GM19395 (cell line): ENCODE results near the gene COL18A1.

ENCODE experiments used
- ATAC-seq: cut with Tn5 transposase; IDR thresholded peaks from one replicate; pipeline ENCODE4 v1.9.1; 2021; ENCODE audit warnings: mild to moderate bottlenecking, moderate library complexity; ENCODE audit not compliant: unreplicated experiment

Gene COL18A1

GRCh38 chr21:45452696-45453307 lies 47.8 kb downstream of the COL18A1 start:
- ATAC-seq = no peak

DNA sequence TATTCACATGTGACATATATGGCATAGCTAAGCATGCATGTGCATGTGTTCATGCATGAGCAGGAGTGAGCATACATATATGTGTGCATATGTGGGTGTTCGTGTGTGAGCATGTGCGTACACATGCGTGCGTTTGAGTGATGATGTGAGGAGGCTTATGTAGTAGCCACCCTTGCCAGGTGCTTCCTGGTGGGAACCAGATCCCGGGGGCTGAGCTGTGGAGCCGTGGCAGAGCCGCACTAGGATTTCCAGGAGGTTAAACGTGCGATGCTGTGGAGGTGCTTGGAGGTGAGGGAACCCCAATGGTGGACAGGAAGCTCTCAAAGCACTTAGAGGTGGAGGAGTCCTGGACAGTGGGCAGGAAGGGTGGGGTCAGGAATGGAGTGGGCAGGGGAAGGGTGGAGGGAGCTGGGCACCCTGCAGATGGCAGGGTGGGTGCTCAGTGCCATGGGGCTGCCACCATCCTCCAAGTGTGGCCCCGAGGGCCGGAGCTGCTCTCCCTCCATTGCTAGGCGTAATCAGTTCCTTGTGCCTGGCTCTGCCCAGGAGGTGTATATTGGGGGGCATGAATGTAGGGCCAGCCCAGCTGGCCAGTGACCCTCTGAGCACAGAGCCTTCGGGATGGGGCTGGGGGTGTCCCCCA lies 48.5 kb downstream of the COL18A1 start:
- ATAC-seq = no peak

DNA sequence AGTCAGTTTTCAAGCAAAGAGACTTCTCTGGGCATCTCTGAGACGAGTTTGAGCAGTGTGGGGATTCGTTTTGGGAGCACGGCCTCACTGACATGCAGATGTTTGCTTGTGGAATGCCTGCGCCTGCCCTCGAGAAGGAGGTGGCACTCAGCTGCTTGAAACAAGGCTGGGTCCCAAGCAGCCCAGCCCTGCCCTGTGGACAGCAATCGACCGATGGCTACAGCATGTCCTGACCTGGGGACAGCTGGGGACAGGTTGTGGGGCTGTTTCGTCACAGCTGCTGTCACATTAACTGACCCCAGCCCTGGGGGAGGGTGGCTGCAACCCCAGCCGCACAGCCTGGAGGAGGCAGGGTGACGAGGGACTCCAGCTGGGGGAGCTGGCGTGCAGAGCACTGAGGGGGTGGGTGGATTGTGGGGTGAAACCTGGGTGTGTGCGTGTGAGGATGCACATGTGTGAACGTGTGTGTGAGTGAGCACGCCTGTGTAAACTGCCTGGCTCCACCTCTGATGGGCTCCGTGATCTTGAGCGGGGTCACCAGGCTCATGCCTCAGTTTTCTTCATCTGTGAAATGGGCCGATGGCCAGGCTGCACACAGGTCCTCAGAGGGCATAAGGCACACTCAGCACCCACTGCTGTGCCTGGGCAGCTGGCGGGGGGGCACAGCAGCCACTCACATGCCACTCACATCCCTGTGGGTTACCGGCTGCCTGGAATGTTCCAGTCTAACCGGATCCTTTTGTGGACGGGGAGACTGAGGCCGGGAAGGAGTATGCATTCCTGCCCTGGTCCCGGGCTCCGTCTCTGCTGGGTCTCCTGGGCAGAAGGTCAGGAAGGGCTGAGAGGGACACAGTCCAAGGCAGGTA lies 49.3 kb downstream of the COL18A1 start:
- no peak for ATAC-seq

DNA sequence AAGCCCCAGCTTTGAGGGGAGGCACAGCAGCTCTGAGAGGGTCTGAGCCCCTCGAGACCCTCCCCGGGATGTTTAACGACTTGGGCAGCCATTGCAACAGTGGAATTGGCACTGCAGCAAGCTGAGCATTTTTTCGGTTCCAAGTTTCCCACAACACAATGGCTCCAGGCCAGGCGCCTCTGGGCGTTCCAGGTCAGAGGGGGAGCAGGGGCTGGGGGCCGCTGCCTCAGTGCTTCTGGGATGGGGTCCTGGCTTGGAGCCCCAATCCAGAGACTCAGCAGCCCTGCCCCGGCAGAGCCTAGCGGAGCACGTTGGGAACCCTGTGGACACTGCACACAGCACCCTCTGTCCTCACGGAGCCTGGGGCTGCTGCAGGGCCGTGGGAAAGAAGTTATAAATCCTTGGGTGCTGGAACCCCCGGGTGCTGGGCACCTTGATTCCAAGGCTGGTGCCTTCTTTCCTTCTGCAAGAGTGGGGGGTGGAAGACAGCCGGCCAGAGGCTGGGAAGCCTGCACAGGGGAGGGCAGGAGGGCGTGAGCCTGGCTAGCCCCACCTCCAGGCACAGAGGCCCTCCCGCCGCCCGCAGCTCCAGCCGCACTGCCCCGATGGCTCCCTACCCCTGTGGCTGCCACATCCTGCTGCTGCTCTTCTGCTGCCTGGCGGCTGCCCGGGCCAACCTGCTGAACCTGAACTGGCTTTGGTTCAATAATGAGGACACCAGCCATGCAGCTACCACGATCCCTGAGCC lies 50.1 kb downstream of the COL18A1 start:
- ATAC-seq = no peak

DNA sequence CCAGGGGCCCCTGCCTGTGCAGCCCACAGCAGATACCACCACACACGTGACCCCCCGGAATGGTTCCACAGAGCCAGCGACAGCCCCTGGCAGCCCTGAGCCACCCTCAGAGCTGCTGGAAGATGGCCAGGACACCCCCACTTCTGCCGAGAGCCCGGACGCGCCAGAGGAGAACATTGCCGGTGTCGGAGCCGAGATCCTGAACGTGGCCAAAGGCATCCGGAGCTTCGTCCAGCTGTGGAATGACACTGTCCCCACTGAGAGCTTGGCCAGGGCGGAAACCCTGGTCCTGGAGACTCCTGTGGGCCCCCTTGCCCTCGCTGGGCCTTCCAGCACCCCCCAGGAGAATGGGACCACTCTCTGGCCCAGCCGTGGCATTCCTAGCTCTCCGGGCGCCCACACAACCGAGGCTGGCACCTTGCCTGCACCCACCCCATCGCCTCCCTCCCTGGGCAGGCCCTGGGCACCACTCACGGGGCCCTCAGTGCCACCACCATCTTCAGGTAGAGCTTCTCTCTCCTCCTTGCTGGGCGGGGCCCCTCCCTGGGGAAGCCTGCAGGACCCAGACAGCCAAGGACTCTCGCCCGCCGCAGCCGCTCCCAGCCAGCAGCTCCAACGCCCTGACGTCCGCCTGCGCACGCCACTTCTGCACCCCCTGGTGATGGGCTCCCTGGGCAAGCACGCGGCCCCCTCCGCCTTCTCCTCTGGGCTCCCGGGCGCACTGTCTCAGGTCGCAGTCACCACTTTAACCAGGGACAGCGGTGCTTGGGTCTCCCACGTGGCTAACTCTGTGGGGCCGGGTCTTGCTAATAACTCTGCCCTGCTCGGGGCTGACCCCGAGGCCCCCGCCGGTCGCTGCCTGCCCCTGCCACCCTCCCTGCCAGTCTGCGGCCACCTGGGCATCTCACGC lies 51.0 kb downstream of the COL18A1 start:
- no peak for ATAC-seq

DNA sequence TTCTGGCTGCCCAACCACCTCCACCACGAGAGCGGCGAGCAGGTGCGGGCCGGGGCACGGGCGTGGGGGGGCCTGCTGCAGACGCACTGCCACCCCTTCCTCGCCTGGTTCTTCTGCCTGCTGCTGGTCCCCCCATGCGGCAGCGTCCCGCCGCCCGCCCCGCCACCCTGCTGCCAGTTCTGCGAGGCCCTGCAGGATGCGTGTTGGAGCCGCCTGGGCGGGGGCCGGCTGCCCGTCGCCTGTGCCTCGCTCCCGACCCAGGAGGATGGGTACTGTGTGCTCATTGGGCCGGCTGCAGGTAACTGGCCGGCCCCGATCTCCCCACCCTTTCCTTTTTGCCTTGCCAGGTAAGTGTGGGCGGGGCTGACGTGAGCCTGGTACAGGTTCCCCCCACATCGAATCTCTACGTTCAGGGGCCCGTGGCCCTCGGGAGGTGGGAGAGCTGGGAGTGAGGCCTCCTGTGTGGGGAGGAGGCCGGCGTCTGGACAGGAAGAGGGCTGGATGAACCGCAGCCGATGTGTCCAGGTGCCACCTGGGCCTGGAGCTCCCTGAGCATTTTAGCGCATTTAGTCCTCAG lies 51.7 kb downstream of the COL18A1 start:
- no peak for ATAC-seq

DNA sequence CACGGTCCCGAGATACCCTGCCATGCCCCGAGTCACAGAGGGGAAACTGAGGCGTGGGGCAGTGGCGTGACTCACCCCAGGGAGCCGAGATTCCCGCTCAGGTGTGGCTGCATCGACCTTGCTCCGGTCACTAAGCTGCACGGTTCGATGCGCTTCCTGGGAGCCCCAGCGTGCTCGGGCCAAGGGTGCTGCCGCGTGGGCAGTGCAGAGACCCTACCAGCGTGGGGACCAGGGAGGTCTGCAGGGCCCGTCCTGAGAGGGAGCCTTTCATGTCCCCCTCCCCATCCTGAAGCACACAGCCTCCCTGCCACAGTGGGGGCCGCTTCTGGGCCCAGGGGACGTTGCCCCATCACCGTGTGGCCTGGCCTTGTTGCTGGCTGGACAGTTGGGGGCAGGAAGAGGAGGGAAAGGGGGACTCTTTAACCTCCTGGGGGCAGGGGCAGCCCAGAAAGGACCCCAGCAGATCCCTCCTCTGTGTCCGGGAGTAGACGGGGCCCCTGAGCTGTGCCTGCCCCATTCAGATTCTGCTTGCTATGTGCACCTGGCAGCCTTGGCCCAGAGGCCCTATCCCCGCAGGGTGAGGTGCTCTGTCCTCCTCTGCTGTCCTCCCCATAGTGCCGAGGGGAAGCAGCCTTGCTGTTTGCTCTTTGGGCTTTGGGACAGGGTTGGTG lies 52.3 kb downstream of the COL18A1 start:
- ATAC-seq = no peak

DNA sequence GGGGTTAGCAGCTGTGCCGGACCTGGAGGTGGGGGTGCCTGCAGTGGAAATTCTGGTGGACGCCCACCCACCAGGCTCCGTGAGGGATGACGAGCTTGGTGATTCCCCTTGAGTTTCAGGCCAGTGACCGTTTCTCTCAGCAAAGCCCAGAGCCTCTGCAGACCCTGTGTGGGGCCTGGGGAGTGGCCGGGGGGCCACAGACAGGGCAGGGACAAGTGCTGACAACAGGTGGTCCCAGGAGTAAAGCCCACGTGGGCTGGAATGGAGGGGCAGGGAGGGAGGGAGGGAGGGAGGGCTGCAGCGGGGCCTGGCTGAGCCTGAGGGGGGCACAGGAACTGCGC lies 52.8 kb downstream of the COL18A1 start:
- no peak for ATAC-seq

GRCh38 chr21:45458281-45459170 lies 53.6 kb downstream of the COL18A1 start:
- ATAC-seq = no peak

DNA sequence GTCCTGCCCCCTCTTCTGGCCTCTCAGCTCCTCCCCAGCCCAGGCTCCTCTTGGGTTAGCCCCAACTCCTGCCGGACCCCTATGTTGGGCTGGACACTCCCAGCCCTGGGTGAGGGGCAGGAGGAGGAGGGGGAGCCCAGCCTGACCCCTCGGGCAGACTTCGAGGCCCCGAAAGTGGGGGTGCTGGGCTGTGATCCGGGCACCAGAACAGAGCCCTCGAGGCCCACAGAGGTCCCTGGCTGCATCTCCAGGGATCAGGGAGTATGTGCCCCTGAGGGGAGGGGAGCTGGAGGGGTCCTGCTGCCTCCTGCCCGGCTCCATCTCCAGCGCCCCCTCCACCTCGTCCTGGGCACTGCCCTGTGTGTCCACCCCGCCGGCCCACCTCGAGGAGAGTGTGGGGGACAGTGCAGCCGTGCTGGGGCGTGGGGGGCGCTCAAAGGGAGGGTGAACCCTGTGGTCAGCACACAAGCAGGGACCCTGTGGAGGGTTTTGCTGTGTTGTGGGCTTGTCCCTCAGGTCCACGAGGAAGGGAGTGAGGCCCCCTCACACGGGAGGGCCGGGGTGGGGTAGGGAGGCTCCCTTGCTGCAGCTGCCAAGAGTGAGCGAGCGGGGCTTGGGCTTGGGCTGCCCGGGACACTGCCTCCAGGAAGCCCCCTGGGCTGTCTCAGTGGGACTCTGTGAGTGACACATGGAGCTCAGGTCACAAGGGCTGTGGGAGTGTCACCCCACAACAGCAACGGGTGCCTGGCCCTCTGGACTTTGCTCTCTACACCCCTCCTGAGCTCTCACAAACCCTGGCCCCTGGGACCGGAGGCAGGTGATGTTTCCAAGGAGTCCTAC lies 54.4 kb downstream of the COL18A1 start:
- ATAC-seq = no peak

GRCh38 chr21:45460011-45460565 lies 55.1 kb downstream of the COL18A1 start:
- ATAC-seq = no peak

- ATAC-seq = no peak
Measured at GRCh38 chr21:45460611-45461368, 55.8 kb downstream of the COL18A1 start.

GRCh38 chr21:45461369-45461750 lies 56.4 kb downstream of the COL18A1 start:
- ATAC-seq = no peak

GRCh38 chr21:45461806-45462341 lies 56.9 kb downstream of the COL18A1 start:
- no peak for ATAC-seq

DNA sequence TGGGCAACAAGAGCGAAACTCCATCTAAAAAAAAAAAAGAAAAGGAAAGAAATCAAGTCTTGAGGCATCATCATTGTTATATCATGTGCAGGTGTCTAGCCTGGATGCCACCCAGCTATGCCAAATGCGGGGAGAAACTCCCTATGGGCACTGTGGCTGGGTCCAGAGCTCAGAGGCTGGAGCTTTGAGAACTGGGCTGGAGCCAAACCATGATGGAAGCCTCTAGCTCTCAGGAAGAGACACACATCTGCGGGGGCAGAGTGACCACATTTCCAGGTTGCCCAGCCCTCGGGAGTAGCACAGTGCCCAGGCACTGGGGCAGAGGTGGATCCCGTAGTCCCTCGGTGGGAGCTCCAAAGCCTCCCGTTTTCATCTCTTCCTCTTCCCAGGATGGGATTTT lies 58.9 kb downstream of the COL18A1 start:
- ATAC-seq = no peak

GRCh38 chr21:45464309-45464708 lies 59.3 kb downstream of the COL18A1 start:
- no peak for ATAC-seq
